MV-4-11 (cell line): ENCODE measurements around the gene SUPT5H.
"Not testable (repeated sequence)": the region's sequence is repeated elsewhere in the genome, so short reads cannot be mapped to it uniquely, and the experiment has no call there.

Source experiments
- DNase-seq: peaks from one replicate; lab custom pipeline; 2025; lab: John Stamatoyannopoulos, UW

SUPT5H gene

DNA sequence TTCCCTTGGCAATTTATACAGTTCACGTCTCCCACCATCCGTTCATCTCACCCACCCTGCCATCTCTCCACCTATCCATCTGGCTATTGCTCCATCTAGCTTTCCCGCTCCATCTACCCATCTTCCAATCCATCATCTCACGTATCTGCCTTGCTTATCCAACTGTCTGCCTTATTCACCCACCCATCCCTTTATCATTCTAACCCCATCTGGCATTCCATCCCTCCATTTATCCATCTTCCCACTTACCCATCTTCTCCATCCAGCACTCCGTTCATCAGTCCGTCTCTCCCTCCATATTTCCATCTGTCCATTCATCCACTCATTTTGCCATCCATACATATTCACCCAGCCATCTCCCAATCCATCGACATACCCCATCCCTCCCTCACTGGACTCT is 19.6 kb upstream of the SUPT5H start:
- DNase-seq, result no peak

DNA sequence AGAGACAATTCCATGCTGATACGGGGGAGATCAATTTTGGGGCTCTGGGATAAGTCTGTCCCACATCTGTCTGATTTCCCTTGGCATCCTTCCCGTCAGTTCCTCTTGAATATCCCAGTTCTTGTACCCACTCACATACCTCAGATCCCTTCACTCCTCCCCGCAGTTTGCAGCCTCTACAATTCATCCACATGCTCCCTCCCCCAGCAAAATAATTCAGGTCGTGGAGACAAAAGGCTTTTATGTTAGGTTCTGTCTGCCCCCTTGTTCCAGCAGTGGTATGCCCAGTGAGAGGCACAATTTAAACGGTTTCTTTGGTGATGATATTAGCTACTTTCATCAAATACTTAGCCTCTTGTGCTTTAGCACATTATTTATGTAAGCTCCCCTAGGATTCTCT is 19.2 kb upstream of the SUPT5H start:
- no peak for DNase-seq

DNA sequence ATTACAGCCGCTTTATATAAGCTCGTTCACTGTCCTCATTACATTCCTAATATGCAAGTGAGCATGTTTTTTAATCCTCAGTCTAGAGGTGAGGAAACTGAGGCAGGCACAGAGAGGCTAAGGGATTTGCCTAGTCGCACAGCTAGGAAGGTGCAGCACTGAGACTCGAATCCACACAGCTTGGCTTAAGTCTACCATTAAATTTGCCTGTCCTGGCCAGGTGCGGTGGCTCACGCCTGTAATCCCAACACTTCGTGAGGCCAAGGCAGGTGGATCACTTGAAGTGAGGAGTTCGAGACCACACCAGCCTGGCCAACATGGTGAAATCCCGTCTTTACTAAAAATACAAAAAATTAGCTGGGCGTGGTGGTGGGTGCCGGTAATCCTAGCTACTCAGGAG is 17.7 kb upstream of the SUPT5H start:
- no peak for DNase-seq

DNA sequence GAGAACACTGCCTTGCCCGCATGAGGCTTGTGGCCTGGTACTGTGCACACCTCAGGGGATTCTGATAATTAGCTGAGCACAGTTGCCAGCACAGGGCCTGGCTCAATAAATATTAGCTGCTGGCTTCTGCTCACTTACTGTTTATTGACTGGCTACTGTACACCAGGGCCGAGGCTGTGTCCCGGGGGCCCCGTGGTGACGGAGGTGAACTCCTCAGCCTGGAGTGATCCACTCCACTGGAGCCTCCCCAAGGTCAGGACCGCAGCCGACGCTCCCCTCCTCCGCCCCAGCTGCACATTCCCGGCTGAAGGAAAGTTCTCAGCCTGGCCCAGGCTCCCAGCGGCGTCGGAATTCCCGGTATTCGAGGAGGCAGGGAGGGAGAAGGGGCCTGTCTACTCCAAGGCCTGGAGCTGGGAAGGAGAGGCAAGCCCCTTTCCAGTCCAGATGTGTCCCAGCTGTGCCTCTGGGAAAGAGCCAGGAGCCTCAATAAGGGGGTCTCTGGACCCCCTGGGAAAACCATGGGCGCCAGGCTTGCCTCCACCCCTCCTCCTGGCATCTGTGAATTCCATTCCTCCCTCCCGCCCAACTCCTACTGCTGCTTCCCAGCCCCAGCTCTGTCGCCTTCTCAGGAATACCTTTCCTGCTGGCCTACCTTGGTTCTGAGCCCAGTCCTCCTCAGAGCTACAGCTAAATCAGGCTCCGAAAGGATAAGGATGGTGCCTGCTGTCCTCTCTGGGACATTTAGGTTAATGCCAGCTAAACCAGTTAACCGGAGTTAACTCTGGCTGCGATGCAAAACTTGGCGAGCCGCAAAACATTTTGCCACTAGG is 16.9 kb upstream of the SUPT5H start:
- no peak for DNase-seq

DNA sequence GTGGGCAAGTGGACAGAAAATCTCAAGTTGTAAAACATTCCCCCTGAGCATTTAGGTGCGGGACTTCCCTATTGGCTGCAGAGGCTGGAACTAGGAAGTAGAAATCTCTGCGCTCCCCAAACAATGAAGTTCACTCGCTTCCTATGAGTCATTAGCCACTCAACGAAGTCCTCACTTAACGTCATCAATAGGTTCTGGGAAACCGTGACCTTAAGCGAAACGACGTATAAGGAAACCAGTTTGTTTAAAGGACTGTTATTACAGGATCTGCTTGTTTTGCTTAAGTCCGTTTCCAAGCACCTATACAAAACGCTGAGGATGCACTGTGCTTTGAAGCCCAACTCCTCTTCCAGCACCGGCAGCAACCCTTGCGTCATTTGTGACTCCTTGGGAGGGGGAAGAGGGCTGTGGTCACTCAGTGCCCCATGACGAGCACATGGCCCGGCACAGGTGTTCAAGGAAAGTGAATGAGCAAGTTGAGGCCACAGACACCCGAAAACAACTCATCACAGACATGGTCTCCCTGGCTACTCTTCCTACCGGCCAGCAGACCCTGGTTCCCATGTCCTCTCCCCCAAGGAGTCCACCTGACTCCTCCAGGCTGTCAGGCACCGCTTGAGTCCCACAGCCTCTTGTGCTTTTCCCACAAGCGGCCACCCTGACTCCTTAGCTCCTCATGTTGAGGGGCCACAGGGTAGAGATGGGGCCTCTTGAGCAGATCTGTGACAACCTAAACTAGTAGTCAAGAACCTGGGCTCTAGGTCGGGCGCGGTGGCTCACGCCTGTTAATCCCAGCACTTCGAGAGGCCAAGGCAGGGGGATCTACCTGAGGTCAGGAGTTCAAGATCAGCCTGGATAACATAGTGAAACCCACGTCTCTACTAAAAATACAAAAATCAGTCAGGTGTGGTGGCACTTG is 14.4 kb upstream of the SUPT5H start:
- DNase-seq, result peak; percentile 99

DNA sequence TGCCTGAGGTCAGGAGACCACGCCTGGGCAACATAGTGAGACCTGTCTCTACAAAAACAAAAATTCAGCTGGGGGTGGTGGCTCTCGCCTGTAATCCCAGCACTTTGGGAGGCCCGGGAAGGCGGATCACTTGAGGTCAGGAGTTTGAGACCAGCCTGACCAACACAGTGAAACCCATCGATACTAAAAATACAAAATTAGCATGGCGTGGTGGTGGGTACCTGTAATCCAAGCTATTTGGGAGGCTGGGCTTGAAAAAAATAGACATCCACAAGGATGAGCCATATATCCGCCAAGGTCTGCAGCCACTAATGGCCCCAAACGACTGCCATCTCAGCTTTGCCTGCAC is 12.7 kb upstream of the SUPT5H start:
- DNase-seq, result no peak

DNA sequence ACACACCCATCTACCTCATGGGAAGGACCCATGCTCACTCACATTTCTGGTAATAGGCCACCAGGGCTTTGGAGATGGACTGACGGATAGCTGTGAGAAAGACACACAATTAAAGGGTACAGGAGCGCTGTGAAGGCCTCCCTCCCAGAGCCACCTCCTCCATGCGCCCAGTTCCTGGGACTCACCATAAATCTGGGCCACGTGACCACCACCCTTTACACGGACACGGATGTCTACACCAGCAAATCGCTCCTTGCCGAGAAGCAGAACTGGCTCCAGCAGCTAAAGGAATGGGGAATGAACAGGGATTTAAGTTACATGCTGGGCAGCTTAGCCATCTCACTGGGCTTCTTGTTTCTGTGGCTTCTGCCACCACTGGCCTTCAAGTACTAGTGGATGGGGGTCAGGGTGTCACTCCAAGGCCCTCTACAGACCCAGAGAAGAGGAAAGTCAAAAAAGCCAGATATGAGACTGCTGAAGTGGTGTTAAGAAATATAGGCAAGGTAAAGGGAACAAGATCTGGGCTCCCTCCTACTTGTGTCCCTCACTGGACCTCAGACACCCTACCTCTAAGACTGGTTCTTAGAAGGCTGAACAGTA is 11.8 kb upstream of the SUPT5H start:
- no peak for DNase-seq

DNA sequence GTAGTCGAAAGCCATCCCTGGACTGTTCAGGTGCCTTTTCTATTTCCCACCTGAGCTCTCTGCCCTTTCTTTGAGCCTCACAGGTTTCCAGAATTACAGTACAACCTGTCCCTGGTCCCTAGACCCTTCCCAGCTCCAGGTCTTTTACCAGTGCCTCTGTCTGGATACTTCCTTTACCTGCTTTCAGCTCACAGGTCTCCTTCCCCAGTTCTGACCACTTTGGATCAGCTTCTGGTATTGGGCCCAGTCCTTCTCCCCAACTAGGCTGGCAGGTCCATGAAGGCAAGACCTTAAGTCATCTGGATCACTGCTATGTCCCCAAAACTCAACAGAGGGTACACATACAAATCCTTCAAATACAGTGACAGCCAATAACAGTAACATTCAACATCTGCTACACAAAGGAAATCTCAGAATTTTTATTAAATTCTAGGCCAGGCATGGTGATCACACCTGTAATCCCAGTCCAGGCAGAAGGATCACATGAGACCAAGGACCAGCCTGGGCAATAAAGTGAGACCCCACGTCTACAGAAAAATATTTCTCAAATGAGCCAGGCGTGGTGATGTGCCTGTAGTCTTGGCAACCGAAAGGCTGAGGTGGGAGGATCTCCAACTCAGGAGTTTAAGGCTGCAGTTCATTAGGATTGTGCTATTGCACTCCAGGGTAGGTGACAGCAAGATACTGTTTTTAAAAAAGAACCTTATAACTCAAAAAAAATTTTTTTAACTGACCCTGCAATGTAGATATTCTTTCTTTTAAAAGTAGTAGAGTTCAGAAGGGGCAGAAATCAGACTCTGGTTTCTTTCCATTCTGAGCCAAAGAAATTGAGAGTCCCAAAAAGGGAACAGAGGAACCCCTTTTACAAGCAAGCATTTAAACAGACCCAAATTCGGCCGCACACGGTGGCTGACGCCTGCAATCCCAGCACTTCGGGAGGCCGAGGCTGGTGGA is 11.0 kb upstream of the SUPT5H start:
- DNase-seq, result no peak

DNA sequence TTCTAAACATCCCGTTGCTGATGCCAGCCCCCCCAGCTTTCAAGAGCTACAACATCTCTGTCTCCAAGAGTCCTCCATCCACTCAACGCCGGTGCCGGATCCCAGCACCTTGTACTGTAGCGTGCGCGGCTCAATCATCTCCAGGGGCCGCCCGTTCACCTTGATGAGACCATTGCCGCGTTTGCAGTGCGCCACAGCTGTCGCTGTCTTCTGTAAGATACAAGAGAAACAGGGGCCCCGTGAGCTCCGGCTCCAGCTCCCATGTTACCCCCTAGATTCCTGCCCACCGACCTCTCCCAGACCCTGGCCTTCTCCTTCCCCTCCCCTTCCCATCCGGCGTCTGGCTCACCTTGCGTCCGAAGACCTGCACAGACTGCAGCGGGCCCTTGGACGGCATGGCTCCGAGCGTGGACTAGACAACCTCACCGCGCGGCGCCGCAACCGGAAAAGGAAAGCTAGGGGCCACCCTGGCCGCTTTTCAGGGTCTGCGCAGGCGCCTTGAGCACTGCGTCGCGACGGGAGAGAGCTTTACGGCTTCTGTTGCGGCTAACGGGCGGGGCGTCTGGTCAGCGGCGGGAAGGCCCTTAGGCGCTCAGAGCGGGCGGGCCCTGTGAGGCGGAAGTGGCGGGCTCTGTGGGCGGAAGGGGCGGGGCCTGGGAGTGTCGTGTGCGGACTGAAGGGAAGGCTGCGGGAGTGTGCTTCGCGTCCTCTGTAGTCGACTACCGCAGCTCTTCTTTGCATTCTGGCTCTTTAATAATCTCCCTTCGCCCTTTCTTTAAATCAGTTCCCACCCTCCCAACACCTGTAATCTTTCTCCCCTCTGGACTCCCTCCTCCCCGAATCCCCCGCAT is 9.7 kb upstream of the SUPT5H start, which contains the start of gene RPS16:
Gene RPS16 (minus strand): TSS at position 451 of the 851 bp plus-strand sequence. CDS start 54 bp downstream, at position 397.
- peak; percentile 99 for DNase-seq

DNA sequence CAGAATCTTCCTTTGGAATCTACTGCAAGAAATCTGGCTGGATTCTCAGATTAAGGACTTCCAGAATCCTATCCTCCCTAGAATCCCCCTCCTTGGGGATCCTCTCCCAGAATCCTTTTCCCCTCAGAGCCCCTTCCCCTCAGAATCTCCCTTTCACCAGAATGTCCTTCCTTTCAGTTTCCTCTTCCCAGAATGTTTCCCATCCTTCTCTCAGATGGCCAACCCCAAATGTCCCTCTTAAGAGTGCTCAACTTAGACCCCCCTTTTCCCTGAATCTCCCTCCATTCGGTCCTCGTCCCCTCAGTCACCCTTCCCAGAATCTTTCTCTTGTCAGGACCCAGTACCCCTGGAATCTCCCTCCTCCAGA is 9.0 kb upstream of the SUPT5H start:
- no peak for DNase-seq

DNA sequence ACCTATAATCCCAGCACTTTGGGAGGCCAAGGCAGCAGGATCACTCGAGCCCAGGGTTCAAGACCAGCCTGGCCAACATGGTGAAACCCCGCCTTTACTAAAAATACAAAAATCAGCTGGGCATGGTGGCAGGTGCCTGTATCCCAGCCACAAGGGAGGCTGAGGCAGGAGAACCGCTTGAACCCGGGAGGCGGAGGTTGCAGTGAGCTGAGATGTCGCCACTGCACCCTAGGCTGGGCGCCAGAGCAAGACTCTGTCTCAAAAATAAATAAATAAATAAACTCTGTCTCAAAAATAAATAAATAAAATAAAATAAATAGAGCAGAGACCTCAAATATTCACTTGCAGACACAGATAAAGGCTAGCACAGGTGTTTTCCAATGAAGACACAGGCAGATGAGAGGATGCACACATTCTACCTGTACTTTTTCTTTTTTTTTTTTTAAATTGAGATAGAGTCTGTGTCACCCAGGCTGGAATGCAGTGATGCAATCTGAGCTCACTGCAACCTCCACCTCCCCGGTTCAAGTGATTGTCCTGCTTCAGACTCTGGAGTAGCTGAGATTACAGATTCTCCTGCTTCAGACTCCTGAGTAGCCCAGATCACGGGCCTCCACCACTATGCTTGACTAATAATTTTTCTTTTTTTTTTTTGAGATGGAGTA is 7.0 kb upstream of the SUPT5H start:
- DNase-seq, result no peak

DNA sequence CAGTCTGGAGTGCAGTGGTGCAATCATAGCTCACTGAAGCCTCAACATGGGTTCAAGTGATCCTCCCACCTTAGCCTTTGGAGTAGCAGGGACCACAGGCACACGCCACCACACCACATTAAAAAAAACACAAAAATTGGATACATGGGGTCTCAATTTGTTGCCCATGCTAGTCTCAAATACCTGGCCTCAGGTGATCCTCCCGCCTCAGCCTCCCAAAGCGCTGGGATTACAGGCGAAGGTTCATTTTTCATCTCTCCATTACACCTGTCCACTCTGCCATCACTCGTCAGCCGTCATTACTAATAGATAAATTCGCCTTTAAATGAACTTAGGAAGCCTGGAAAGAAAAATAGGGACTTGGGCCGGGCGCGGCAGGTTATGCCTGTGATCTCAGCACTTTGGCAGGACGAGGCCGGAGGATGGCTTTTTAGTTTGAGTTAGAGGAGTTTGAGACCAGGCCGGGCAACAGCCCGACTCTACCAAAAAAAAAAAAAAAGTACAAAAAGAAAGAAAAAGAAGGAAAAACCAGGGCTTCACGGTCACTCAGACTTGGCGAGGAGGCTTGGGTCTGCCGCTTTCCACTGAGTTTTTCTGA is 685 bp upstream of the SUPT5H start:
- DNase-seq, result no peak

DNA sequence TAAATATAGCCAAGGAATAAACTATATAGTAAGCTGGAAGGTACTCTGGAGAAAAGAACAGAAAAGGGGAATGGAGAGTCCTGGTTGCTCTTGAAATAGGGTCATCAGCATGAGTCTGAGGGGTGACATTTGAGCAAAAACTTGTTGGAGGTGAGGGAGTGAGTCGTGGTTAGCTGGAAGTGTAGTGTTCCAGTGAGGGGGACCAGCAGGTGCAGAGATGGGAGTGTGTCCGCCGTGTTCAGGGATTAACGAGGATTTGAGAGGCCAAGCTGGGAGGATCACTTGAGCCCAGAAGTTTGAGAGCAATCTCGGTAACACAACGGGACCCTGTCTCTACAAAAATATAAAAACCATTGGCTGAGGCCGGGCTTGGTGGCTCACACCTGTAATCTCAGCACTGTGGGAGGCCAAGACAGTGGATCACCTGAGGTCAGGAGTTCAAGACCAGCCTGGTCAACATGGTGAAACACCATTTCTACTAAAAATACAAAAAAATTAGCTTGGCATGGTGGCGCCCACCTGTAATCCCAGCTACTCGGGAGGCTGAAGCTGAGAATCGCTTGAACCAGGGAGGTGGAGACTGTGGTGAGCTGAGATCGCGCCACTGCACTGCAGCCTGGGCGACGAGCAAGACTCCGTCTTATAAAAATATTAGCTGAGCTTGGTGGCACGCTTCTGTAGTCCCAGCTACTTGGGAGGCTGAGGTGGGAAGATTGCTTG is 1.1 kb downstream of the SUPT5H start:
- DNase-seq, result no peak

DNA sequence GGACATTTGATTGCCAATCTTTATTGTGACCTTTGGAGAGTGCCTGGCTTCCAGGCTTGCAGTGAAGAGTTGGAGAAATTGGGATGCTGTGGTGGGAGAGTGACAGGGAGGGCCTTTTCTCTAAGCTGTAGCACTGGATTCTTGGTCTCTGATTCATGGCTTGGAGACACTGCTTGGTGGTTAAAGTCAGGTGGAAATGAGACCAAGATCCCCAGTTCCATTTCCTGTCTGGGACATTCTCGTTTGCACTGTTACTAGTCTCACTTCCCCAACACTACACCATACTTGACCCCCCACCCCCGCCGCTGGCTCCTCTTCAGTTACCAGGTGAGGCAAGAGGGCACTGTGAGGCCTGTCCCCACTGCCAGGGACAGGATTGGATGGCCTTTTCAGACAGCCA is 2.9 kb downstream of the SUPT5H start:
- DNase-seq, result peak; percentile 94

DNA sequence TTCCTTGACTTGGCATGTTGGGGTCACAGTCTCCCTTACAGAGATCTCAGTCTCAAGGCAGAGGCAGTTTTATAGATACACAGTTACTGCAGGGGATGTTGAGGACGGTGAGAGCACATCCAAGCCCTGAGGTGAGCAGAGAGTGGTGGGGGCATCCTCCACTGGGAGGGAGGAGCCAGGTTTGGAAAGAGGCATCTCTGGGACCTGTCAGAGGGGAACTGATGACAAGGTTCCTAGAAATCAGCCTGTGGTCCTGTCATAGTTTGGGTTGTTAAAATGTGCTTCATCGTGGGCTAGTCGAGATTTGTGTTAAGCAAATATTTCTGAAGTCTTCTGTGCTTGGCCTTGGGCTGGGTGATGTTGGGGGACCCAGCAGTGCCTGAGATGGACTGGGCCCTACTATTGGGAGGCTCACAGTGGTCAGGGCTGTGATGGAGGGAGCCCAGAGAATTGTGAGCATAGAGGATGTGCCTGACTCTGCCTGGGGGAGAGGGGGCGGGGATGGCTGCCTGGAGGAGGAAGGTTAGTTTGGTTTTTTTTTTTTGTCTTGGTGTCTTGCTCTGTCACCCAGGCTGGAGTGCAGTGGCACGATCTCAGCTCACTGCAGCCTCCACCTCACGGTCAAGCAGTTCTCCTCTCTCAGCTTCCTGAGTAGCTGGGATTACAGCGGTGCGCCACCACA is 3.9 kb downstream of the SUPT5H start:
- DNase-seq, result no peak

DNA sequence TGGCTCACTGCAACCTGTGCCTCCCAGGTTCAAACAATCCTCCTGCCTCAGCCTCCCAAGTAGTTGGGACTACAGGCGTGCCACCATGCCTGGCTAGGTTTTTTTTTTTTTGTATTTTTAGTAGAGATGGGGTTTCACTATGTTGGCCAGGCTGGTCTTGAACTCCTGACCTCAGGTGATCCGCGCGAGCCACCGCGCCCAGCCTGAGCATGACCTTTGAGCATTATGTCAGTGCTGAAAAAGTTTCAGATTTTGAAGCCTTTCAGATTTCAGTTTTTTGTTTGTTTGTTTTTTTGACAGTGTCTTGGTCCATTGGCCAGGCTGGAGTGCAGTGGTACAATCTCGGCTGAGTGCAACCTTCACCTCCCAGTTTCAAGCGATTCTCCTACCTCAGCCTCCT is 5.9 kb downstream of the SUPT5H start:
- not testable (repeated sequence) for DNase-seq

DNA sequence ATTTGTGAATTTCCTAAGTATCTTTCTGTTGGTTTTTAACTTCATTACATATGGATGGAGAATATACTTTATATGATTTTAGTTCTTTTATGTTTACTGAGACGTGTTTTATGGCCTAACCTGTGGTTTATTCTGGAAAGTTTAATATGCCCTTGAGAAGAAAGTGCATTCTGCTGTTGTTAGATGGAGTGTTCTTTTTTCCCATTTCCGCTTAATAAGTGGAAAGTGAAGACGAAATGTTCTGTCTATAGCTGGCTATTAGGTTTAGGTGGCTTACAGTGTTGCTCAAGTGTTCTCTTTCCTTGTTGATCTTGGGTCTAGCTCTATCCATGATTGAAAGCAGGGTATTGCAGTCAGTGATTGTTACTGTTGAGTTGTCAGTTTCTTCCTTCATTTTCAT is 18.0 kb downstream of the SUPT5H start:
- DNase-seq, result no peak

DNA sequence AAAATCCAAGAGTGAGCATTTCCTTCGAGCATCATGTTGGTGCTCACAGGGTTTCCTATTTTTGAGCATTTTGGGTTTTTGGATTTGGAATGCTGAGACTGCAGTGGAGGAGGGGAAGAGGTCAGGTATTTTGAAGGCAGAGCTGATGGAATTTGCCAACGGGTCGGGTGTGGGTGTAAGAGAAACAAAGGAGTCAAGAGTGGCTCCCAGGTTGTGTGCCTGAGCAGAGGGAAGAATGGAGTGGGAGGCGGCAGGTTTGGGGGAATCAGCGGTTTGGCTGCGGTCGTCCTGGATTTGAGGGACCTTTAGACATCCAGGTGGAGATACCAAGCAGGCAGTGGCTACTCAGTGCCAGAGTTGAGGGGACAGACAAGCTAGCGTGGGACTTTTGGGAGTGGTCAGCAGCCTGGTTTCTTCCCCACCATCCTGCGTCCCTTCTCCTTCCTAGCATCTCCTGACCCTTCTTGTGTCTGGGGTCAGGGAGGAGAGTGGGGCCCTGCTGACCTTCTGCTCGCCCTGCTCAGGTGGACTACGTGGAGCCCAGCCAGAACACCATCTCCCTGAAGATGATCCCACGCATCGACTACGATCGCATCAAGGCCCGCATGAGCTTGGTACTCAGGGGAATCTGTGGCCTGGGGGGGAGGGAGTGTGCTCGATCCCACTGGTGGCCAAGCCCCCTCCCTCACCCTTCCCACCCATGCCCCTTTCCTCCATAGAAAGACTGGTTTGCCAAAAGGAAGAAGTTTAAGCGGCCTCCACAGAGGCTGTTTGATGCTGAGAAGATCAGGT is 20.8 kb downstream of the SUPT5H start:
- DNase-seq, result no peak
